RWPE2 (cell line): ENCODE measurements around the gene MED16.

ENCODE experiments used
- ATAC-seq: fragments of 200-7000 bp; cut with Tn5 transposase; 3 replicates; pipeline ENCODE4 v1.9.1; 2021; ENCODE audit warnings: low read depth
- DNase-seq: peaks from one replicate; pipeline ENCODE4 v3.0.0-alpha.2; 2020; ENCODE audit warnings: low spot score
- H3K27ac ChIP-seq: fragments of 450-650 bp; 2 replicates; pipeline ENCODE4 v1.5.1; 2017; ENCODE audit warnings: mild to moderate bottlenecking; ENCODE audit not compliant: poor library complexity, severe bottlenecking
- H3K27me3 ChIP-seq: fragments of 250-450 bp; sonication (Bioruptor Pico); 2 replicates; pipeline ENCODE4 v1.5.1; 2021; ENCODE audit warnings: mild to moderate bottlenecking, moderate library complexity; ENCODE audit not compliant: insufficient read depth, poor library complexity, severe bottlenecking
- H3K36me3 ChIP-seq: fragments of 250-450 bp; sonication (Bioruptor Pico); 2 replicates; pipeline ENCODE4 v1.5.1; 2020; ENCODE audit warnings: low read depth, mild to moderate bottlenecking, moderate library complexity
- H3K4me1 ChIP-seq: fragments of 250-450 bp; sonication (Bioruptor Pico); 2 replicates; pipeline ENCODE4 v1.5.1; 2021; ENCODE audit warnings: mild to moderate bottlenecking, moderate library complexity; ENCODE audit not compliant: insufficient read depth, poor library complexity, severe bottlenecking
- H3K4me3 ChIP-seq: fragments of 250-450 bp; sonication (Bioruptor Pico); 2 replicates; pipeline ENCODE4 v1.5.1; 2021; ENCODE audit warnings: mild to moderate bottlenecking, moderate library complexity; ENCODE audit not compliant: severe bottlenecking
- H3K9me3 ChIP-seq: fragments of 250-450 bp; sonication (Bioruptor Pico); 2 replicates; pipeline ENCODE4 v1.5.1; 2021; ENCODE audit warnings: mild to moderate bottlenecking, moderate library complexity; ENCODE audit not compliant: severe bottlenecking
- TF ChIP-seq, protein P1 (sequence below): fragments of 450-650 bp; IDR thresholded peaks from one replicate; pipeline ENCODE4 v1.5.1; 2017; ENCODE audit warnings: mild to moderate bottlenecking, moderate library complexity; ENCODE audit not compliant: poor library complexity, severe bottlenecking

The MED16 gene

DNA sequence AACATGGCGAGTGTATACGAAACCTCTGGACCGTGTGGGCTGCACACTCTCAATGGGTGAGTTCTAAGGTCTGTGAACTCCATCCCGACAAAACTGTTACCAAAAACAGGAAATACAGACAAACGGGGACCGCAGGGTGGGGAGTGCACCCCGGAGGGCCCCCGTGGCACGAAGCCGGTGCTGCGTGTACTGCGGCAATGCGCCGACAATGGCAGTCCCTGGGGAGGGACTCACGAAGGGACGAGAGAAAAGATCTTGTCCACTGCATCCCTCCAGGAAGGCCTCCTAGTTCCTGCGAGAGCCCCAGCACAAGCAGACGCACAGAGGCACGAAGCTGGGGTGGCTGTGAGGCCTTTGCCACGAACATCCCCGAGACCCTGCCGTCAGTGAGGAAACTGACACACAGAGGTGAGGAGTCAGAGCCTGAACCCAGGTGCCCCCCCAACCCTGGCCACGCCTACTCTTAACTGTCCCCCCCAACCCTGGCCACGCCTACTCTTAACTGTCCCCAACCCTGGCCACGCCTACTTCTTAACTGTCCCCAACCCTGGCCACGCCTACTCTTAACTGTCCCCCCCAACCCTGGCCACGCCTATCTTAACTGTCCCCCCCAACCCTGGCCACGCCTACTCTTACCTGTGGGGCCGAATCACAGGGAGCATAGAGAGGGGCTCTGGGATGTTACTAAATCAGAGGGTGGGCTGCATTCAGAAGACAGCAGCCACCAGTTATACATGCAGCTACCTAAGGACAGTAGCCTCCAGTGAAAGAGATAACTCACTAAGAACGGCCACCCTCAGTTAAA is 4.2 kb downstream of the MED16 start:
- TF ChIP-seq, protein P1, sequence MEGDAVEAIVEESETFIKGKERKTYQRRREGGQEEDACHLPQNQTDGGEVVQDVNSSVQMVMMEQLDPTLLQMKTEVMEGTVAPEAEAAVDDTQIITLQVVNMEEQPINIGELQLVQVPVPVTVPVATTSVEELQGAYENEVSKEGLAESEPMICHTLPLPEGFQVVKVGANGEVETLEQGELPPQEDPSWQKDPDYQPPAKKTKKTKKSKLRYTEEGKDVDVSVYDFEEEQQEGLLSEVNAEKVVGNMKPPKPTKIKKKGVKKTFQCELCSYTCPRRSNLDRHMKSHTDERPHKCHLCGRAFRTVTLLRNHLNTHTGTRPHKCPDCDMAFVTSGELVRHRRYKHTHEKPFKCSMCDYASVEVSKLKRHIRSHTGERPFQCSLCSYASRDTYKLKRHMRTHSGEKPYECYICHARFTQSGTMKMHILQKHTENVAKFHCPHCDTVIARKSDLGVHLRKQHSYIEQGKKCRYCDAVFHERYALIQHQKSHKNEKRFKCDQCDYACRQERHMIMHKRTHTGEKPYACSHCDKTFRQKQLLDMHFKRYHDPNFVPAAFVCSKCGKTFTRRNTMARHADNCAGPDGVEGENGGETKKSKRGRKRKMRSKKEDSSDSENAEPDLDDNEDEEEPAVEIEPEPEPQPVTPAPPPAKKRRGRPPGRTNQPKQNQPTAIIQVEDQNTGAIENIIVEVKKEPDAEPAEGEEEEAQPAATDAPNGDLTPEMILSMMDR, result no peak
- DNase-seq (no peak), ATAC-seq (no peak)
- Histone ChIP-seq H3K36me3 (peaks cover 29% of the 10 kb centered on the region), H3K4me3 (no peak overlapping the region), H3K4me1 (no peaks in the 10 kb centered on the region), H3K27ac (no peak overlapping the region), H3K9me3 (no peaks in the 10 kb centered on the region), H3K27me3 (no peaks in the 10 kb centered on the region)

GRCh38 chr19:887599-887998 is 5.4 kb downstream of the MED16 start:
- no peak for DNase-seq
- Histone ChIP-seq H3K36me3 (peaks cover 32% of the 10 kb centered on the region), H3K27ac (no peak overlapping the region), H3K27me3 (no peaks in the 10 kb centered on the region), H3K4me3 (no peak overlapping the region), H3K9me3 (no peaks in the 10 kb centered on the region), H3K4me1 (no peaks in the 10 kb centered on the region)
- TF ChIP-seq, protein P1, result no peak
- no peak for ATAC-seq

GRCh38 chr19:887072-887471 is 5.9 kb downstream of the MED16 start:
- TF ChIP-seq, protein P1, result no peak
- no peak overlapping the region for H3K4me3 ChIP-seq
- DNase-seq (no peak), ATAC-seq (no peak)
- H3K27me3 ChIP-seq, result no peaks in the 10 kb centered on the region
- H3K27ac ChIP-seq, result no peak overlapping the region
- no peaks in the 10 kb centered on the region for H3K4me1 ChIP-seq
- no peaks in the 10 kb centered on the region for H3K9me3 ChIP-seq
- peaks cover 37% of the 10 kb centered on the region for H3K36me3 ChIP-seq

DNA sequence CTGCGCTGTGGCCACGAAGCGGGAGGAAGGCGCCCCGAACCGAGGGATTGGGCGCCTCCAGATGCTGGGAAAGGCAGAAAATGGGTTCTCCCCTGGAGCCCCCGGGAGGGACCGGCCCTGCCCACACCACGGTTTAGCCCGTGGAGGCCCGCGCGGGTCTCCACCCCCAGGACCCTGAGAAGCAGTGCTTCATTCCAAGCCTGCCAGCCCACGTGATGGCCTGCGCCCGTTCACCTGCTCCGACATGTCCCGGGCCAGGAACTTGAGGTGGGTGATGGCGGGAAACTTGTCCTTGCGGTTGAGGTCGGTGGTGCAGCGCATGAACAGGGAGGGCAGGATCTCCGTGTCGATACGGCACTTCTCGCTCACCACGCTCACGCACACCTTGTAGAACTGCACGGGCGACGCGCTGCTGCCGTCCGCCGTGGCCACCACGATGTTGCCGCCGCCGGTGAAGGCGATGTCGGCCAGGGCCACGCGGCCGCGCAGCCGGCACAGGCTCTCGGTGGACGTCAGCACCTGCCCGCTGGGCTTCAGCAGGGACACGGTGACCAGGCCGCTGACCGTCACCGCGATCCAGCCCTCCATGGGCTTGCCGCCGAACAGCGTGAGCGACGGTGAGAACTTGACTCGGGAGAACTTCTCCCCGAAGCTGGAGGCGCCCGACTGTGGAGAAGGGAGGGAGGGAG is 7.3 kb downstream of the MED16 start:
- ATAC-seq (no peak), DNase-seq (no peak)
- Histone ChIP-seq H3K4me3 (no peak overlapping the region), H3K27ac (no peak overlapping the region), H3K36me3 (peaks cover 46% of the 10 kb centered on the region), H3K27me3 (no peaks in the 10 kb centered on the region), H3K4me1 (no peaks in the 10 kb centered on the region), H3K9me3 (no peaks in the 10 kb centered on the region)
- TF ChIP-seq, protein P1, result no peak
